B cell (primary cell): ENCODE measurements around the gene KRT4. TPM values are rescaled to one million over a fixed set of nuclear protein-coding genes. Genes with fewer than 3 reads are reported as not detected.

Experiments
- ATAC-seq: fragments of 200-7000 bp; cut with Tn5 transposase; one replicate; pipeline ENCODE4 v1.10.0; 2021; ENCODE audit warnings: low read depth, mild to moderate bottlenecking, moderate number of reproducible peaks, moderate library complexity
- CTCF ChIA-PET: fragments of 350-600 bp; sonication (Branson Sonifier 250); formaldehyde crosslinking; loops from one replicate; lab custom pipeline; 2021; ENCODE audit warnings: antibody characterized with exemption, inconsistent platforms; lab: Charles Lee
- POLR2A ChIA-PET: fragments of 350-600 bp; sonication (Branson Sonifier 250); formaldehyde crosslinking; loops from one replicate; lab custom pipeline; 2021; ENCODE audit warnings: antibody characterized with exemption; lab: Charles Lee
- DNase-seq: peaks from one replicate; pipeline ENCODE4 v3.0.0; 2013
- H2AFZ ChIP-seq: 2 replicates; pipeline ENCODE4 v1.6.1; 2012; ENCODE audit warnings: mild to moderate bottlenecking, low read depth, low read length; ENCODE audit not compliant: insufficient read depth, poor library complexity, severe bottlenecking
- H3K27ac ChIP-seq, 2 donors: 1 replicate in 1 of 2; 2 replicates in 1 of 2; pipeline ENCODE4 v1.5.1; 2012 to 2013; ENCODE audit warnings: low read length in 2 of 2, mild to moderate bottlenecking in 2 of 2, moderate library complexity in 1 of 2
- H3K27me3 ChIP-seq, 4 experiments: fragments of 200-600 bp in 1 of 4; sonication (generic) in 1 of 4; replicated peaks in 1 of 4; 1 replicate in 2 of 4; 2 replicates in 2 of 4; pipeline versions ENCODE4 v1.6.1 to v1.7.0; 2013 to 2016; ENCODE audit warnings: low read length in 3 of 4, mild to moderate bottlenecking in 2 of 4, mixed read lengths in 1 of 4, moderate library complexity in 1 of 4; ENCODE audit not compliant: insufficient read depth in 4 of 4, control insufficient read depth in 3 of 4; ENCODE audit errors: control extremely low read depth in 1 of 4
- H3K36me3 ChIP-seq, 2 experiments: replicated peaks in 1 of 2; 1 replicate in 1 of 2; 2 replicates in 1 of 2; pipeline versions ENCODE4 v1.6.1 to v1.7.1; 2013; ENCODE audit warnings: low read length in 1 of 2; ENCODE audit not compliant: insufficient read depth in 2 of 2, control insufficient read depth in 1 of 2; ENCODE audit errors: control extremely low read depth in 1 of 2, extremely low read depth in 1 of 2
- H3K4me1 ChIP-seq, 2 donors: fragments of 200-600 bp in 1 of 2; sonication (generic) in 1 of 2; 1 replicate in 1 of 2; 2 replicates in 1 of 2; pipeline versions ENCODE4 v1.5.1 to v1.6.1; 2013 to 2017; ENCODE audit warnings: low read length in 2 of 2; ENCODE audit not compliant: control insufficient read depth in 2 of 2, insufficient read depth in 2 of 2
- H3K4me2 ChIP-seq: replicated peaks from 2 replicates; pipeline ENCODE3; 2012; ENCODE audit warnings: mild to moderate bottlenecking, low read depth, low read length; ENCODE audit not compliant: poor library complexity, severe bottlenecking
- H3K4me3 ChIP-seq, 5 experiments: fragments of 200-600 bp in 1 of 5; sonication (generic) in 1 of 5; 1 replicate in 3 of 5; 2 replicates in 2 of 5; pipeline versions ENCODE4 v1.5.1 to v1.7.0; 2011 to 2016; ENCODE audit warnings: low read length in 4 of 5, mild to moderate bottlenecking in 4 of 5, low read depth in 2 of 5, control low read depth in 1 of 5, moderate library complexity in 1 of 5; ENCODE audit not compliant: insufficient read depth in 1 of 5; ENCODE audit errors: control extremely low read depth in 1 of 5, extremely low read depth in 1 of 5
- H3K79me2 ChIP-seq: fragments of 200-600 bp; sonication (generic); one replicate; pipeline ENCODE4 v1.6.0; 2016; ENCODE audit warnings: low read length; ENCODE audit not compliant: control insufficient read depth, insufficient read depth
- H3K9ac ChIP-seq: fragments of 200-600 bp; sonication (generic); 2 replicates; pipeline ENCODE4 v1.6.1; 2017; ENCODE audit warnings: mild to moderate bottlenecking, low read length, moderate library complexity
- H3K9me3 ChIP-seq, 3 donors: one replicate each; pipeline versions ENCODE4 v1.6.1 to v1.7.1; 2013; ENCODE audit warnings: low read length in 2 of 3; ENCODE audit not compliant: control insufficient read depth in 2 of 3, insufficient read depth in 1 of 3; ENCODE audit errors: control extremely low read depth in 1 of 3
- H4K20me1 ChIP-seq: 2 replicates; pipeline ENCODE4 v1.6.0; 2012; ENCODE audit warnings: mild to moderate bottlenecking, low read length; ENCODE audit not compliant: insufficient read depth, control insufficient read depth, poor library complexity, severe bottlenecking
- H3K27ac Mint-ChIP-seq: one replicate; pipeline ENCODE4 v1.8.0; 2021; ENCODE audit warnings: mixed read lengths
- H3K27me3 Mint-ChIP-seq: one replicate; pipeline ENCODE4 v1.8.0; 2021; ENCODE audit warnings: mixed read lengths
- H3K4me1 Mint-ChIP-seq: one replicate; pipeline ENCODE4 v1.8.0; 2021; ENCODE audit warnings: mixed read lengths
- H3K4me3 Mint-ChIP-seq: one replicate; pipeline ENCODE4 v1.8.0; 2021; ENCODE audit warnings: mixed read lengths
- H3K9me3 Mint-ChIP-seq: one replicate; pipeline ENCODE4 v1.8.0; 2022; ENCODE audit warnings: mixed read lengths; ENCODE audit not compliant: insufficient read depth
- CTCF ChIP-seq: fragments of 200-600 bp; IDR thresholded peaks from one replicate; pipeline ENCODE4 v1.8.0; 2022; ENCODE audit warnings: antibody characterized with exemption, mild to moderate bottlenecking
- EZH2 ChIP-seq: IDR thresholded peaks from 2 replicates; pipeline ENCODE4 v1.6.1; 2012; ENCODE audit warnings: borderline replicate concordance, low read depth, mild to moderate bottlenecking, moderate library complexity, low read length; ENCODE audit not compliant: insufficient read depth, poor library complexity, severe bottlenecking
- WGBS: methylation state at CpG from one replicate; pipeline ENCODE4 v1.1.5; 2013; ENCODE audit warnings: missing lambda C conversion rate; ENCODE audit not compliant: insufficient coverage; 5-methylcytosine and 5-hydroxymethylcytosine counted together
- intact Hi-C: fragments of 100-400 bp; cut with micrococcal nuclease; formaldehyde crosslinking; loops from one replicate; pipeline ENCODE4 v1.10.0; 2022
- polyA plus RNA-seq: library from polyadenylated mRNA; depleted of rRNA; stranded (reverse); fragments of >200 nt; gene quantifications from 2 replicates; pipeline ENCODE4 v1.2.3, GENCODE V29; 2012
- total RNA-seq, 2 donors: library from RNA; stranded (reverse); fragments of 120-200 nt in 1 of 2; gene quantifications; 1 replicate in 1 of 2; 2 replicates in 1 of 2; pipeline versions ENCODE4 v1.2.3 to v1.2.4, GENCODE V29; 2013 to 2022

The KRT4 gene
- total and polyA plus RNA-seq, 2 donors (not counting 1 experiment from before 2014, with no cell fraction given) = not detected

- ChIA-PET CTCF (no interaction called here), POLR2A (no interaction called here)
- H4K20me1 ChIP-seq = no peaks in the 10 kb centered on the region
- no peak for DNase-seq
- peaks cover 20% of the 10 kb centered on the region for H3K27me3 Mint-ChIP-seq
- no peaks in the 10 kb centered on the region for H3K4me1 Mint-ChIP-seq
- no peak overlapping the region for H3K4me3 ChIP-seq
- H3K9me3 ChIP-seq = peaks cover 0 to 8% (median 4%) of the 10 kb centered on the region in 3 donors
- no peak overlapping the region for H3K4me2 ChIP-seq
- no peaks in the 10 kb centered on the region for H3K9me3 Mint-ChIP-seq
- peaks cover 0 to 11% (median 0%) of the 10 kb centered on the region in 4 experiments for H3K27me3 ChIP-seq
- no peaks in the 10 kb centered on the region for H3K79me2 ChIP-seq
- TF ChIP-seq CTCF (no peak), EZH2 (no peak)
- intact Hi-C loops = no loop called here
- H3K9ac ChIP-seq = no peak overlapping the region
- no peaks in the 10 kb centered on the region for H3K36me3 ChIP-seq
- 93% methylated on average over 5 of the region's 5 CpGs for WGBS
- no peak overlapping the region for H3K4me3 Mint-ChIP-seq
- H3K27ac ChIP-seq = no peak overlapping the region
- ATAC-seq = no peak
- H2AFZ ChIP-seq = no peak overlapping the region
- no peaks in the 10 kb centered on the region for H3K4me1 ChIP-seq
- H3K27ac Mint-ChIP-seq = no peak overlapping the region
Observed at GRCh38 chr12:52766351-52767019, 47.4 kb downstream of the KRT4 start.

GRCh38 chr12:52765702-52766101 is 48.2 kb downstream of the KRT4 start:
- Histone ChIP-seq H3K9me3 (peaks cover 0 to 9% (median 4%) of the 10 kb centered on the region in 3 donors), H3K79me2 (no peaks in the 10 kb centered on the region), H3K4me3 (no peak overlapping the region), H3K36me3 (no peaks in the 10 kb centered on the region), H3K27ac (no peak overlapping the region), H2AFZ (no peak overlapping the region), H3K9ac (no peak overlapping the region), H3K4me2 (no peak overlapping the region), H4K20me1 (no peaks in the 10 kb centered on the region), H3K4me1 (no peaks in the 10 kb centered on the region), H3K27me3 (peaks cover 0 to 11% (median 0%) of the 10 kb centered on the region in 4 experiments)
- Mint-ChIP-seq H3K27ac (no peak overlapping the region), H3K4me1 (no peaks in the 10 kb centered on the region), H3K9me3 (no peaks in the 10 kb centered on the region), H3K27me3 (peaks cover 14% of the 10 kb centered on the region), H3K4me3 (no peak overlapping the region)
- ChIA-PET POLR2A (no interaction called here), CTCF (no interaction called here)
- WGBS = 40% methylated on average over 1 of the region's 1 CpG
- DNase-seq (no peak), ATAC-seq (no peak)
- intact Hi-C loops = no loop called here
- TF ChIP-seq CTCF = no peak
- TF ChIP-seq EZH2 = no peak
